Measurements from ENCODE around the gene DNM3.

- TF ChIP-seq CTCF (tag by site-specific recombination; IDR thresholded peaks at IDR 0.05) (no peak), ZNF660 (tag by site-specific recombination; IDR thresholded peaks at IDR 0.05) (no peak), ZNF248 (tag by site-specific recombination; IDR thresholded peaks at IDR 0.05) (no peak), ZNF645 (tag by site-specific recombination; IDR thresholded peaks at IDR 0.05) (no peak), ATF2 (tag by site-specific recombination; IDR thresholded peaks at IDR 0.05; ENCODE audit: low read depth) (no peak), ZNF791 (tag by site-specific recombination; IDR thresholded peaks at IDR 0.05) (no peak), SCRT1 (tag by site-specific recombination; IDR thresholded peaks at IDR 0.05; ENCODE audit: borderline replicate concordance) (no peak), BCL6B (tag by site-specific recombination; IDR thresholded peaks at IDR 0.05) (no peak), ZNF138 (tag by site-specific recombination; IDR thresholded peaks at IDR 0.05; ENCODE audit: borderline replicate concordance) (no peak), ZNF19 (tag by site-specific recombination; IDR thresholded peaks at IDR 0.05; ENCODE audit: low read depth) (no peak), ZNF580 (tag by site-specific recombination; IDR thresholded peaks at IDR 0.05) (no peak), ZNF555 (tag by site-specific recombination; conservative IDR thresholded peaks at IDR 0.05) (no peak), REST (tag by site-specific recombination; IDR thresholded peaks at IDR 0.05) (no peak)
Measured at GRCh38 chr1:172456344-172456769, 615.1 kb downstream of the DNM3 start.
